DMS 273 (cell line): Measurements from ENCODE around the gene CRADD.
"Not testable (repeated sequence)": the region's sequence is repeated elsewhere in the genome, so short reads cannot be mapped to it uniquely, and the experiment has no call there.

Source experiments
- DNase-seq: peaks from one replicate; lab custom pipeline; 2025; ENCODE audit not compliant: unreplicated experiment; lab: John Stamatoyannopoulos, UW

CRADD gene

GRCh38 chr12:93862424-93862823 lies 185.2 kb downstream of the CRADD start:
- DNase-seq: no peak

GRCh38 chr12:93865751-93866150 lies 188.6 kb downstream of the CRADD start:
- DNase-seq: no peak

- DNase-seq: no peak
These were observed 191.6 kb downstream of the CRADD start for GRCh38 chr12:93868771-93869170.

GRCh38 chr12:93870020-93870795 lies 193.0 kb downstream of the CRADD start:
- DNase-seq: no peak

GRCh38 chr12:93871566-93871965 lies 194.4 kb downstream of the CRADD start:
- DNase-seq: not testable (repeated sequence)

GRCh38 chr12:93873561-93873960 lies 196.4 kb downstream of the CRADD start:
- no peak for DNase-seq

- DNase-seq: no peak
These were observed 198.0 kb downstream of the CRADD start for GRCh38 chr12:93875157-93875556.

- no peak for DNase-seq
These were observed 199.2 kb downstream of the CRADD start for GRCh38 chr12:93876360-93876759.

GRCh38 chr12:93877446-93877845 lies 200.3 kb downstream of the CRADD start:
- no peak for DNase-seq

- DNase-seq: peak; percentile 71
These were observed 202.6 kb downstream of the CRADD start for GRCh38 chr12:93879476-93880421.

GRCh38 chr12:93880853-93881522 lies 203.8 kb downstream of the CRADD start:
- DNase-seq: no peak

GRCh38 chr12:93882763-93883162 lies 205.6 kb downstream of the CRADD start:
- DNase-seq: no peak

GRCh38 chr12:93883436-93884154 lies 206.4 kb downstream of the CRADD start:
- no peak for DNase-seq

GRCh38 chr12:93884794-93885460 lies 207.8 kb downstream of the CRADD start:
- DNase-seq: no peak

- DNase-seq: not testable (repeated sequence)
These were observed 208.9 kb downstream of the CRADD start for GRCh38 chr12:93885973-93886532.

- no peak for DNase-seq
These were observed 209.6 kb downstream of the CRADD start for GRCh38 chr12:93886533-93887511.

- no peak for DNase-seq
These were observed 211.8 kb downstream of the CRADD start for GRCh38 chr12:93888964-93889363.

- DNase-seq: no peak
These were observed 212.5 kb downstream of the CRADD start for GRCh38 chr12:93889516-93890212.
